Ammon's horn (tissue), 1 donor: ENCODE measurements around the gene EEF1G.

Source experiments
- DNase-seq: peaks from one replicate; pipeline ENCODE4 v3.0.0-alpha.2; 2016; ENCODE audit warnings: low spot score

The EEF1G gene

GRCh38 chr11:62539238-62539925 is 34.3 kb downstream of the EEF1G start:
- DNase-seq = no peak

GRCh38 chr11:62538470-62539237 is 35.0 kb downstream of the EEF1G start:
- no peak for DNase-seq

GRCh38 chr11:62536301-62536957 is 37.3 kb downstream of the EEF1G start:
- no peak for DNase-seq

- DNase-seq = no peak
Observed at GRCh38 chr11:62535802-62536201, 37.9 kb downstream of the EEF1G start.

GRCh38 chr11:62534779-62535545 is 38.7 kb downstream of the EEF1G start:
- DNase-seq = no peak

- no peak for DNase-seq
Observed at GRCh38 chr11:62532096-62532495, 41.6 kb downstream of the EEF1G start.

GRCh38 chr11:62516736-62517371 is 56.8 kb downstream of the EEF1G start:
- no peak for DNase-seq

GRCh38 chr11:62514151-62514550 is 59.5 kb downstream of the EEF1G start:
- no peak for DNase-seq

- DNase-seq = no peak
Observed at GRCh38 chr11:62513626-62514025, 60.1 kb downstream of the EEF1G start.

GRCh38 chr11:62512961-62513360 is 60.7 kb downstream of the EEF1G start:
- no peak for DNase-seq
